Neuronal stem cell (in vitro differentiated cells): ENCODE measurements around the gene ABCD1.

Experiments
- DNase-seq: peaks from one replicate; pipeline ENCODE4 v3.0.0-alpha.2; 2013; ENCODE audit warnings: low spot score
- H2AFZ ChIP-seq: one replicate; pipeline ENCODE4 v1.6.1; 2013; ENCODE audit warnings: mild to moderate bottlenecking, low read length, inconsistent platforms
- H2AK5ac ChIP-seq: 2 replicates; pipeline ENCODE4 v1.6.1; 2013; ENCODE audit warnings: low read depth, mild to moderate bottlenecking, inconsistent platforms, low read length, moderate library complexity, mixed read lengths
- H2BK120ac ChIP-seq: 2 replicates; pipeline ENCODE4 v1.6.1; 2013; ENCODE audit warnings: low read depth, mild to moderate bottlenecking, inconsistent platforms, low read length, moderate library complexity, mixed read lengths
- H2BK12ac ChIP-seq: one replicate; pipeline ENCODE4 v1.6.1; 2013; ENCODE audit warnings: low read length, inconsistent platforms
- H2BK15ac ChIP-seq: 2 replicates; pipeline ENCODE4 v1.6.1; 2013; ENCODE audit warnings: mild to moderate bottlenecking, low read length, inconsistent platforms, mixed read lengths
- H2BK5ac ChIP-seq: one replicate; pipeline ENCODE4 v1.6.1; 2013; ENCODE audit warnings: inconsistent platforms, mild to moderate bottlenecking, low read length, moderate library complexity
- H3K14ac ChIP-seq: one replicate; pipeline ENCODE4 v1.6.1; 2013; ENCODE audit warnings: low read length, inconsistent platforms
- H3K18ac ChIP-seq: 2 replicates; pipeline ENCODE4 v1.6.1; 2013; ENCODE audit warnings: low read length, inconsistent platforms
- H3K23ac ChIP-seq: 2 replicates; pipeline ENCODE4 v1.6.1; 2013; ENCODE audit warnings: low read depth, mild to moderate bottlenecking, mixed read lengths, low read length, inconsistent platforms; ENCODE audit not compliant: poor library complexity
- H3K27ac ChIP-seq: replicated peaks from 3 replicates; pipeline ENCODE4 v1.5.1; 2013; ENCODE audit warnings: low read length, inconsistent platforms
- H3K27me3 ChIP-seq, 3 experiments: 2 replicates each; pipeline ENCODE4 v1.6.1; 2013; ENCODE audit warnings: low read length in 3 of 3, mild to moderate bottlenecking in 2 of 3, inconsistent platforms in 1 of 3, low read depth in 1 of 3, mixed read lengths in 1 of 3, moderate library complexity in 1 of 3; ENCODE audit not compliant: control insufficient read depth in 3 of 3, insufficient read depth in 3 of 3
- H3K36me3 ChIP-seq, 2 donors: replicated peaks in 1 of 2; 2 replicates each; pipeline ENCODE4 v1.6.1; 2013; ENCODE audit warnings: low read length in 2 of 2; ENCODE audit not compliant: control insufficient read depth in 2 of 2, insufficient read depth in 2 of 2
- H3K4ac ChIP-seq: 2 replicates; pipeline ENCODE4 v1.6.1; 2013; ENCODE audit warnings: inconsistent platforms, mild to moderate bottlenecking, low read length, moderate library complexity
- H3K4me1 ChIP-seq, 2 donors: 1 replicate in 1 of 2; 2 replicates in 1 of 2; pipeline ENCODE4 v1.6.1; 2013; ENCODE audit warnings: low read length in 2 of 2, low read depth in 1 of 2; ENCODE audit not compliant: control insufficient read depth in 2 of 2, insufficient read depth in 1 of 2
- H3K4me2 ChIP-seq: one replicate; pipeline ENCODE4 v1.6.1; 2013; ENCODE audit warnings: mild to moderate bottlenecking, low read length, inconsistent platforms; ENCODE audit not compliant: insufficient read depth, poor library complexity, severe bottlenecking
- H3K4me3 ChIP-seq, 2 donors: 2 replicates each; pipeline ENCODE4 v1.5.1; 2013; ENCODE audit warnings: low read length in 2 of 2, mild to moderate bottlenecking in 2 of 2, inconsistent platforms in 1 of 2, moderate library complexity in 1 of 2
- H3K79me1 ChIP-seq: one replicate; pipeline ENCODE4 v1.6.1; 2013; ENCODE audit warnings: low read depth, mild to moderate bottlenecking, inconsistent platforms, low read length, moderate library complexity
- H3K9ac ChIP-seq: one replicate; pipeline ENCODE4 v1.6.1; 2013; ENCODE audit warnings: mild to moderate bottlenecking, low read depth, low read length, inconsistent platforms; ENCODE audit not compliant: poor library complexity
- H3K9me3 ChIP-seq, 2 donors: replicated peaks in 1 of 2; 2 replicates each; pipeline versions ENCODE3 to v1.6.1; 2013; ENCODE audit warnings: low read length in 2 of 2, mild to moderate bottlenecking in 2 of 2, inconsistent platforms in 1 of 2, low read depth in 1 of 2, mixed read lengths in 1 of 2, moderate library complexity in 1 of 2; ENCODE audit not compliant: control insufficient read depth in 2 of 2, insufficient read depth in 1 of 2
- H4K8ac ChIP-seq: one replicate; pipeline ENCODE4 v1.6.1; 2013; ENCODE audit warnings: low read depth, mild to moderate bottlenecking, inconsistent platforms, low read length, moderate library complexity
- H4K91ac ChIP-seq: one replicate; pipeline ENCODE4 v1.6.1; 2013; ENCODE audit warnings: low read length, low read depth, mild to moderate bottlenecking, inconsistent platforms; ENCODE audit not compliant: poor library complexity
- WGBS, 2 donors: extraction: QIAGEN DNeasy Blood & Tissue Kit; methylation state at CpG; one replicate each; pipeline ENCODE4 v1.1.7; 2013; ENCODE audit warnings: missing lambda C conversion rate in 2 of 2, mixed read lengths in 1 of 2; ENCODE audit not compliant: insufficient read length in 2 of 2, insufficient replicate concordance in 1 of 2; ENCODE audit errors: extremely low coverage in 2 of 2; 5-methylcytosine and 5-hydroxymethylcytosine counted together

ABCD1 gene

GRCh38 chrX:153765138-153766079, 40.8 kb downstream of the ABCD1 start:
- Histone ChIP-seq H3K36me3 (no peaks in the 10 kb centered on the region), H3K27ac (no peak overlapping the region), H3K27me3 (no peaks in the 10 kb centered on the region), H3K4me1 (peaks cover 9 to 17% of the 10 kb centered on the region in 2 donors), H3K14ac (peak overlapping the region; percentile 38), H2BK15ac (peak overlapping the region; percentile 58), H3K9ac (no peak overlapping the region), H3K4ac (no peak overlapping the region), H3K23ac (peak overlapping the region; percentile 43), H4K8ac (peak overlapping the region; percentile 43), H3K18ac (peak overlapping the region; percentile 64), H3K4me2 (no peak overlapping the region), H3K4me3 (peak overlapping the region in 1 of 2 donors; percentile 37), H3K9me3 (no peaks in the 10 kb centered on the region), H2AFZ (peak overlapping the region; percentile 68), H4K91ac (no peak overlapping the region), H2BK12ac (no peak overlapping the region), H2BK120ac (no peak overlapping the region), H2AK5ac (peak overlapping the region; percentile 81), H2BK5ac (peak overlapping the region; percentile 39), H3K79me1 (no peaks in the 10 kb centered on the region)
- DNase-seq = no peak
- WGBS, 2 donors = no CpG with 5 or more reads among the region's 27 CpGs

GRCh38 chrX:153766098-153766817, 41.6 kb downstream of the ABCD1 start:
- Histone ChIP-seq H3K27ac (no peak overlapping the region), H2BK15ac (peak overlapping the region; percentile 58), H3K4me1 (peaks cover 9 to 17% of the 10 kb centered on the region in 2 donors), H3K4me2 (no peak overlapping the region), H4K8ac (peak overlapping the region; percentile 43), H3K4me3 (peak overlapping the region in 1 of 2 donors; percentile 37), H3K23ac (peak overlapping the region; percentile 55), H3K27me3 (no peaks in the 10 kb centered on the region), H2AFZ (peak overlapping the region; percentile 68), H3K9me3 (no peaks in the 10 kb centered on the region), H3K18ac (peak overlapping the region; percentile 71), H3K4ac (no peak overlapping the region), H2BK5ac (peak overlapping the region; percentile 39), H2AK5ac (peak overlapping the region; percentile 89), H3K9ac (peak overlapping the region; percentile 21), H3K36me3 (no peaks in the 10 kb centered on the region), H2BK120ac (no peak overlapping the region), H3K14ac (peak overlapping the region; percentile 17), H3K79me1 (no peaks in the 10 kb centered on the region), H4K91ac (no peak overlapping the region), H2BK12ac (no peak overlapping the region)
- DNase-seq = no peak
- no CpG with 5 or more reads among the region's 21 CpGs for WGBS, 2 donors

- H2BK5ac ChIP-seq = no peak overlapping the region
- no peak overlapping the region for H3K9ac ChIP-seq
- H2AK5ac ChIP-seq = peak overlapping the region; percentile 89
- no peak for DNase-seq
- H3K4me2 ChIP-seq = no peak overlapping the region
- WGBS, 2 donors = no CpG with 5 or more reads among the region's 56 CpGs
- no peak overlapping the region for H4K8ac ChIP-seq
- no peaks in the 10 kb centered on the region for H3K9me3 ChIP-seq
- H2BK120ac ChIP-seq = no peak overlapping the region
- no peaks in the 10 kb centered on the region for H3K36me3 ChIP-seq
- H3K18ac ChIP-seq = peak overlapping the region; percentile 64
- no peak overlapping the region for H3K4ac ChIP-seq
- H3K23ac ChIP-seq = no peak overlapping the region
- H3K27ac ChIP-seq = no peak overlapping the region
- no peak overlapping the region for H3K4me3 ChIP-seq
- H3K4me1 ChIP-seq = peaks cover 9 to 17% of the 10 kb centered on the region in 2 donors
- no peaks in the 10 kb centered on the region for H3K79me1 ChIP-seq
- H2AFZ ChIP-seq = peak overlapping the region; percentile 68
- H3K14ac ChIP-seq = peak overlapping the region; percentile 17
- no peak overlapping the region for H2BK15ac ChIP-seq
- H4K91ac ChIP-seq = no peak overlapping the region
- H2BK12ac ChIP-seq = peak overlapping the region; percentile 88
- H3K27me3 ChIP-seq = no peaks in the 10 kb centered on the region
These were observed 42.4 kb downstream of the ABCD1 start for GRCh38 chrX:153766871-153767673.
